GM03348 (cell line): ENCODE measurements around the gene FAM193B.
"Not testable (repeated sequence)": the region's sequence is repeated elsewhere in the genome, so short reads cannot be mapped to it uniquely, and the experiment has no call there.

Source experiments
- DNase-seq: peaks from one replicate; pipeline ENCODE4 v3.0.0; 2012; ENCODE audit warnings: low spot score

FAM193B gene

DNA sequence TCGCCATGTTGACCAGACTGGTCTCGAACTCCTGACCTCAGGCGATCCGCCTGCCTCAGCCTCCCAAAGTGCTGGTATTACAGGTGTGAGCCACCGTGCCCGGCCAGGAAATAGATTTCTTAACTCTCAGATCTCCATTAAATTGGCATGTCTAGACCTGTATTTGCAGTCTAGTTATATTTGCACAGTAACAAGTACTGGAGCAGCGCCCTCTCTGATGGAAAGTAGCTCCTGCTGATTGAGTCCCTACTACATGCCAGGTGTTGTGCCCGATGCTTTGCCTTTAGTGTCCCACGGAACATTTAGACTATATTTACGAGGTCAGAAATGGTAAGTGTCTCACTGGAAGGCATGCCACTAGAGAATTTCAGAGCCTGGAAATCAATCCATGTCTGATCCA is 21.8 kb upstream of the FAM193B start:
- DNase-seq: no peak

DNA sequence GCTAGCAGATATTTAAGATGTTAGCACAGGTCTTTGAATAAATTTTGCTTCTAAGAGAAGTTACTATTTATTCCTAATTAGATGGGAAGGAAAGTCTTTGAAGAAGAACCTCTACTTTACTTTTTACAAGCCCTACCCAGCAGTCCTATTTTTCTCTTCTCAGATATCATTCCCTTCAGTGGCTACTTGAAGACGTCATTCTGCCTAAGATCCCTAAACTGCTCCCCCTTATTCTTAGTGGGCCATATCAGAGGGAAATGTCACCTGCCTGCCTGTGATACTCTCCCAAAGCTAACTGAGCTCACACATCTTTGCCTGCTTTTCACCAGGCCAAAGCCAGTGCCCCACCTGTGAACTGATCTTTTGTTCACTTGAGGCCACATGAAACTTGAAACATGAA is 21.1 kb upstream of the FAM193B start:
- no peak for DNase-seq

DNA sequence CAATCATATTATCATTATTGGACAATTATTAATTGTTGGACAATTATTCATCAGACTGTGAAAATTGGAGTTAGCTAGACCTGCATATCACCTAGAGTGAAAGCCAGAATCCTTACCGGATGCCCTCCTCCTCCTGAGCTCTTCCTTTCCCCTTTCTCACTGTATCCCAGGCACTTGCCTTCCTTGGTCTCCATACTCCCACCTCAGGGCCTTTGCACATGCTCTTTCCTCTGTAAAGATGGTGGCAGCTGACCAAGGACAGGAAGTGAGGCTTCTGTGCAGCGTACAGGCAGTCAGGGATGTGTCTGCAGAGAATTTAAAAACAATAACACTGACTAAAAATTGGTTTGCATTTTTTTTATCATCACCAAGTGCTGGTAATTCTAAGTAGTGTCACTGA is 15.5 kb upstream of the FAM193B start:
- no peak for DNase-seq

DNA sequence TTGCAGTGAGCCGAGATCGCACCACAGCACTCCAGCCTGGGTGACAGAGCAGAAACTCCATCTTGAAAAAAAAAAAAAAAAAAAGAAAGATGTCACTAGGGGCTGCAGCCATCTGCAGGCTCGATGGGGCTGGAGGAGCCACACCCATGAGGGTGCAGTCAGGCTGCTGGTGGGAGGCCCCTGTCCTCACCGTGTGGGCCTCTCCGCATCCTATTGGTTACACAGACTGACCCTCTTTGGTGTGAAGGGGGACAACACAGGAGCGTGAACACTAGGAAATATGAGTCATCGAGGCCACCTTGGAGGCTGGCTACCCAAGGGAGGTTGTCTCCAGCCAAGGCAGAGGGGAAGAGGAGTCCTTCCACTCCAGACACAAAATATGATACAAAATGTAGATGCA is 14.0 kb upstream of the FAM193B start:
- DNase-seq: no peak

DNA sequence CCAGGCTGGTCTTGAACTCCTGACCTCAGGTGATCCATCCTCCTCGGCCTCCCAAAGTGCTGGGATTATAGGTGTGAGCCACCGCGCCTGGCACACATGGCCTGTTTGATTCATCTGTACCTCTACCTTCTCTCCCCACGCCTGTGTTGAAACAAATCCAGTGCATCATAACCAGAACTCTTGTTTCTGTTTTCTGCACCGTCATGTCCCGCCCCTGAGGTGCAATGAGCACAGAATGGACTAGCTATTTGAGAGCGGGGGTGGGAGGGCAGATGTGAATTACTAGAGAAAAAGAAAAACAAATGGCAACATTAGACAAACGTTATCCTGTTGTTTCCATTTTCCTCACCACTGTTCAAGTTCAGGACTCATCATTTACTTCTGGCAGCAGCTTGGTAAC is 10.7 kb upstream of the FAM193B start:
- no peak for DNase-seq

DNA sequence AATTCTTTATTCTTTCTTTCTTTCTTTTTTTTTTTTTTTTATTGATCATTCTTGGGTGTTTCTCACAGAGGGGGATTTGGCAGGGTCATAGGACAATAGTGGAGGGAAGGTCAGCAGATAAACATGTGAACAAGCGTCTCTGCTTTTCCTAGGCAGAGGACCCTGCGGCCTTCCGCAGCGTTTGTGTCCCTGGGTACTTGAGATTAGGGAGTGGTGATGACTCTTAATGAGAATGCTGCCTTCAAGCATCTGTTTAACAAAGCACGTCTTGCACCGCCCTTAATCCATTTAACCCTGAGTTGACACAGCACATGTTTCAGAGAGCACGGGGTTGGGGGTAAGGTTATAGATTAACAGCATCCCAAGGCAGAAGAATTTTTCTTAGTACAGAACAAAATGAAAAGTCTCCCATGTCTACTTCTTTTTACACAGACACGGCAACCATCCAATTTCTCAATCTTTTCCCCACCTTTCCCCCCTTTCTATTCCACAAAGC is 5.1 kb upstream of the FAM193B start:
- not testable (repeated sequence) for DNase-seq

DNA sequence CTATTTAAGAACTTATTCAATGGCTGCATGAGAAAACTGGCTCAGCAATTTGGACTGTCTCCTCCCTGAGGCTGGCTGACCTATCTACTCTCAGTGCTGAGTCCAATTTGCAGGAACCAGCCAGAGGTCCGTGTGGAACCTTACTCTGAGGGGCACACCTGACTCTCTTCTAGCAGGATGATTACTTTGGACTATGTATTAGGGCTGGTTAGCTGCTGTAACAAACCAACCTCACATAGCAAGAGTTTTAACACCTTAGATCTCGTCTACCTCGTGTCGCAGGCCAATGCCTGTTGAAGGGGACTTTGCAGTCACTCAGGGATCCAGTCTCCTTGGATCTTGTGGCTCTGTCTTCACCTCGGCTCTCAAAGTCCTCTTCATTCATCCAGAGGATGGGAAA is 3.4 kb upstream of the FAM193B start:
- no peak for DNase-seq

DNA sequence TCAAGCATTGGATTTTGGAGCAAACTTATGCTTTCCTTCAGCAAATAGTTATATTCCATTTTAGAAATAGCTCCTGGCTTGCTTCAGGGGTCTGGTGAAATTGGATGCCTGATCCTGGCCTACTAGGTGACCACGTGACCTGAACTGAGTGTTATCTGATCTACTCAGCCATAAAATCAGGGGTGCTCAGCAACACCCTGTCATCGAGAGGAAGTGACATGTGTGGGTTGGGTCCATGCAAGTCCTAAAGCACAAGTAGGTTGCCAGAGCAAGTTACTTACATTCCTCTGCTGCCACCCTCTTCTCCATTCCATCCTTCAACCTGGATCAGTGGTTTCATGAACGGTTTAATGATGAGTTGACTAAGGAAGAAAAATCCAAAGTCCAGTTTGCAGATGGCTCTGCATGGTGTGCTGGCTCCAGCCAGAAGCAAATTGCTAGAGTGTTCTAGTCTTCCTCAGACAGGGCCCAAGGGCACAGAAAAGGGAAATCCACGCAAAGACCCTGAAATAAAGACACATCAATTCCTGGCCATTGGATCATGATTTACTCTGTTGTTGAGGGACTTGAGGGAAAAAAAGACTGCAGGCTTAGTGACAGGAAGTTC is 2.8 kb upstream of the FAM193B start:
- no peak for DNase-seq

DNA sequence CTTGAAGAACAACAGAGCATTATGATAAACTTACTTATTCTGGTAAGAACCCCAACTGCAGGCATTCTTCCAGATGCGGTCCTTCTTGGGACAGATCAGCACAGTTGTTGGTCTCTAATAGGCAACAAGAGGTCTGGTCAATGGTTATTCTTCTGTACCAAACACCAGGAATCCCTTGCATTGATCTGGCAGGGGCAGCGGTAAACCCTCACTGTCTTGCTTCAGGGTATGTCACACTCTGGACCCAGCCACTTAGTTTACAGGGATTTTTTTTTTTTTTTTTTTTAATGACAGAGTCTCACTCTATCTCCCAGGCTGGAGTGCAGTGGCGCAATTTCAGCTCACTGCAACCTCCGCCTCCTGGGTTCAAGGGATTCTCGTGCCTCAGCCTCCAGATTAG is 1.3 kb upstream of the FAM193B start:
- DNase-seq: no peak

DNA sequence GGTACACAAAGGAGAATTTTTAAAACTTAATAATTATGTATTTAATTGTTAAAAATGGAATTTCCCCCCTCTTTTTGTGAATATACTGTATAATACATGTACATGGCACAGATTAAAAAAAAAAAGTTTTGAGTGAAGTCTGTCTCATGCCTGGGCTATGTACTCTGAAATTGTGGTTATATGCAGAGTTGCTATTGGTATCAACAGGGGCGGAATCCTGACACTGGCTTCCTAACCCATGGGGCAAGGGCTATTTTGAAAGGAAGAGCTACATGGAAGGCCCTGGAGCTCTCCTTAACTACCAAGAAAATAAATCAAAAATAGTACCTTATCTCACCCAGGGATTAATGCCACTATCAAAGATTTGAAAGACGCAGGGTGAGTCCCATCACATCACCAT is 865 bp upstream of the FAM193B start:
- DNase-seq: no peak

DNA sequence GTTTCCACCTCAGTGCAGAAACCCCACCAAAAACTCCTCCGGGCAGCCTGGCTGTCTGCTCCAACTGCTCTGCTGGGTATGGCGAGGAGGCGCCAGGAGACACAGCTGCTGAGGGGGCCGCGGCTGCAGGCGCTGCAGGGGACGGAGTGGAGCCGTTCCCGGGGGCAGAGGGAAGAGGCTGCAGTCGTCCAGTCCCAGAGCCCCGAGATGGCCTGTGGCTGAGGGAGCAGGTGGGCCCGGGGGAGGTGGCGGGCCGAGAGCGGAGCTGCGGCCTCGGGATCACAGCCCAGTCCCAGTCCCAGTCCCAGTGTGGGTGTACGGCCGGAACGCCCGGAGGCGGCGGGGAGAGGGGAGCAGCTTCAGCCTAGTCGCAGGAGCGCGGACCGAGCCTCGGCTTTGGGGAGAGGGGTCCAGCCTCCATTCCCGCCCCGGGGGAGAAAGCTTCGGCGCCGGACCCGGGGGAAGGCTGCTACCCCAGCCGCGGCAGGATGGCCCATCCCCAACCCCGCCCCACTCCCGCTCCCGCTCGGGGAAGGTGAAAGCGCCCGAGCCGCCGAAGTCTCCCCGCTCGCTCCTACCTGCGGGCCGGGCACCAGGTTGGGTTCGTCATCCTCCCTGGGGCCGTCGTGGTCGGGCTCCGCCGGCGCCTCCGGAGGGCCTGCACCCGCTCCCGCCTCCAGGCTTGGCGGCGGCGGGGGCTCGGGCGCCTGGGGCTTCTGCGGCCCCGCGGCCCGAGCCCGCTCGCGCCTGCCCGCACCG is 513 bp downstream of the FAM193B start:
- DNase-seq: peak; percentile 67

DNA sequence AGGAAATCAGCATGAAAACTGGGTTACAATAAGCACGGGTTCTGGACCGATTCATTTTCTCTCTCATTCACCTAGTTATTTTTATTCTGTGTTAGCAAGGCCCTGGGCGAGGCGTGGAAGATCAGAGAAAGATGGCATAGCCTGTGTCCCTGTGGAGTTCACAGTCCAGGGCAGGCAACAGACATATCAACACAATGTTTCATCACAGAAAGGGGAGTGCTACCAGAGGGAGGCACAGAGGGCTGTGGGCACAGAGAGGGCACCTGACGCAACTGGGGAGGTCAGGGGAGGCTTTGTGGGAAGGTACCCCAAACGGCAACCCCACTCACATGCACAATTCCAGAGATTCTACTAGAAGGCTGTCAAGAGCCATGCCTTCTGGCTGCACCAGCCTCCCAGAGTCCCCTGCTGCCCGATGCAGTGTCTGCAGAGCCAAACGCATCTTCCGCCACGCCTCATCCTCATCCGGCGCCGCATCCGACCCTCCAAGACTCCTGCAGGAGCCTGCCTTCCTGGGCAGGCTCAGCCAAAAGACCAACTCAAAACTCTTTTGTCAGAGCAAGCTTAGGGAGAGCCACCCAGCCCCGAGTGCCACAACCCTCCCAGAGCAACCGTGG is 1.4 kb downstream of the FAM193B start:
- peak; percentile 61 for DNase-seq

DNA sequence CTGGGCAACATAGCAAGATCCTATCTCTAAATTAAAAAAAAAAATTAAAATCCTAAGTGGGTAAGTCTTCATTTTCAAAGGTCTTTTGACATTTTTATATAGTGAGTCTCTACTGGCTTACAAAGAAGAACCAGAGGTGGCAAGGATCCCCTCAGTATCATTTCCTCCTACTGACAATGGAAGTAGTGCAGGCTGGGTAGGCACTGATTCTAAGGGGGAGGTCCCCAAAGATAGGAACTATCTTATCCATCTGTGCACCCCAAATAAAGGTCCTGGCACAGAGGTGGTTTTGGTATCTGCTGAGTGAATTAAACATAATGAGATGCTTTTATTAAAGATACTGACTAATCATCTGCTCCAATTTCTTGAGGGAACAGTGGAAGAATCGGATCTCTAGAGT is 4.2 kb downstream of the FAM193B start:
- DNase-seq: no peak

DNA sequence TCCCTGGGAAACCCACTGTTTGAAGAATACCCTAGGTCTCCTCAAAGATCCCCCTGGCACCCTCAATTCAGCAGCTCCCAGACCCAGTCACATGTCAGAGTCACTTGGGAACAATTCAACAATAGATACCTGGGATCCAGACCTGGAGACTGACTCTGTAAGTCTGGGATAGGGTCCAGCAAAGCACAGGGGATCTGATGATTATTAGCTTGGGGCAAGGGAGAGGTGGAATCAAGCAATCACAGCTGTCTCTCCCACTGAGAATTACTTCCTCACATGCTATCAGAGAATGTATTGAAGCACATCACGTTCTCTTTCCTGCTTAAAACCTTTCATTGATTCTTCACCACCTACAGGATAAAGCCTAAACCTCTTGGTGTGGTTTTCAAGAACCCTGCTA is 5.9 kb downstream of the FAM193B start:
- no peak for DNase-seq

DNA sequence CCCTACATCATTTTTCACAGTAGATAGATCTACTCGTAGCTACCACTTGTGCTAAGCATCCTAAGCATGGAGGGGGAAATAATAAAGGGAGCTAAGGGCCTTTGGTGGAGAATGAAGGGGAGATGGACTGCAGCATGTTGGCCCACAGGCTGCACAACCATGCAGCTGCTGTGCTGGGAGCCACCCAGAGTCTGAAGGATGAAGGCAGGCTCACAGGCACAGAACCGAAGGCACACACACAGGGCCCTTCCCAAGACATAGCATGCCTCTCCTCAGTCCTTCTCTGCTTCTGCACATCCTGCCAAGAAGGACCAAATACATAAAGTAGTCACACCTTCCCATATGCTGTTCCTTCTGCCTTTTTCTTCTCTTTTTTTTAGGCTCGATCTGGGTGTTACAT is 6.6 kb downstream of the FAM193B start:
- DNase-seq: no peak

DNA sequence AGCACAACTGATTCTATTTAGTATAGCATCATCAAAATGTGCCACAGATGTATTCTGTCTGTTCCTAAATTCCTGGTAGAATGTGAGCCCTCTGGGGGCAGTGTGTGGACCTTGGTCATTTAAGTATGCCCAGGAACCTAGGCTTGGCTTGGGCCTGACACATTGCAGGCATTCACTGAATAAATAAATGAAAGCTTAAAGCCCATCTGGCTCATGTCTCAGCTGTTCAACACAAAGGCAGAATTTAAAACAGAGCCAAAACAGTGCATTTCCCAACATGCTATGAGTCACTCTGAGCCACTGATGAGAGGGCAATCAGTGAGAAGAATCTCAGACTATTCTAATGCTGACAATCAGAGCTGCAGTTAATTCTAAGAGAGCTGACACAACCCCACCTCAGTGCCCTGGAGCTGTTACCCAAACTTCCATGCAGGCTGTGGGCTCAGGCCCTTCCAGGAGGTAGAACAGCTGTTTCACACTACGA is 8.1 kb downstream of the FAM193B start:
- DNase-seq: peak; percentile 86

DNA sequence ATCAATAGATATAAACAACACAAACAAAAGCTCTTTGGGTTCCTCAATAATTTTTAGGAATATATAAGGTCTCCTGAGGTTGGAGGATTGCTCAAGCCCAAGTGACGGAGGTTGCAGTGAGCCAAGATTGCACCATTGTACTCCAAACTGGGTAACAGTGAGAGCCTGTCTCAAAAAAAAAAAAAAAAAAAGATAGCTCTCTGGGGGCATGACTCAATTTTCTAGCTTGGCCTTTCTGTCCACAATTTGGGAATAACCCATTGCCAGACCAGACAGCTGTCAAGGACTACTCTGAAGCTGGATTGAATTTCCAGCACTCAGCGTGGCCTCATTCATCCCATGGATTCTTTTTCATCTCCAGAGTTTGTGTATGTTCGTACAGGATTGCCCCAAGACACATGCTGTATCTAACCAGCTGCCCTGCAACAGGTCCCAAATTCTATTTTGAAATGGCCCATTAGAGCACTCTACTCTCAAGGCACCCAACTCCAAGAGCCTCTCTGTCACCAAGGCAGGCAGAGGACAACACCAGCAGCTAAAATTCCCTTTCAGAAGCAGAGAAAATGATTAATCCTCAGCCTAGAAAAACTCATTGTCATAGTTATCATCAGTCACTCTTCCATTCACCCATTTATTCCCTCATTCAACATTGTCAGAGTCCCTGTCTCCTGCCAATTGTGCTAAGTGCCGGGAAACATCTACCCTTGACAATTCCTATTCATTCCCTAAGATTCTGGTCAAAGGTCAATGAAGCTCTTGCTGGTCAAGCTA is 8.7 kb downstream of the FAM193B start:
- DNase-seq: peak; percentile 73

DNA sequence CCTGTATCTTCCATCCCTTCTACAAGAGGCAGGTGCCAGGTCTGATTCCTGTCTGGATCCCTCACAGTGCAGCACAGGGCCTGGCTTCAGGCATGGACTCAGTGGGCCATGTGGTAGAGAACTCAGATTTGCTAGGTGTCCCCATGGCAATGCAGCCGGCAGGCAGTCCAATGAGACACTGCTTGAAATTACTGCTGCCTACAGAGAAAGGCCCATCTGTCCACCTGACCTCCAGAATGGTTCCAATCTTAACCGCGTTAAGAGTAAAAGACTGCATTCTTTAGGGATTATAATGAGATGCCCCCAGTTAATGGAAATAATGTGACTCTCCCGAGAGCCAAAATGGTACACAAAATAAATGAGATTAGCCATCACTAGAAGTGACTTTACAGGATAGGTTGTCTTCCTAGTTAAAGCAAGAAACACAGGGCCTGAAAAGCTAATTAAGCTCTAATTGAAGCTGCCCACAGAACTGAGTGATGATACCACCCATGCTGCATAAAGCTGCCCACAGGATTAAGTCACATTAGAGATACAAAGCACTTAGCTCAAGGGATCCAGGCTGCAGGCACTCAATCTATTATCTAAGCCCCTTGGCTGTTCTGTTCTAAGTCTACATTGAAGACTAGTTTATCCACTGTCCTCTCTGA is 11.4 kb downstream of the FAM193B start:
- no peak for DNase-seq

DNA sequence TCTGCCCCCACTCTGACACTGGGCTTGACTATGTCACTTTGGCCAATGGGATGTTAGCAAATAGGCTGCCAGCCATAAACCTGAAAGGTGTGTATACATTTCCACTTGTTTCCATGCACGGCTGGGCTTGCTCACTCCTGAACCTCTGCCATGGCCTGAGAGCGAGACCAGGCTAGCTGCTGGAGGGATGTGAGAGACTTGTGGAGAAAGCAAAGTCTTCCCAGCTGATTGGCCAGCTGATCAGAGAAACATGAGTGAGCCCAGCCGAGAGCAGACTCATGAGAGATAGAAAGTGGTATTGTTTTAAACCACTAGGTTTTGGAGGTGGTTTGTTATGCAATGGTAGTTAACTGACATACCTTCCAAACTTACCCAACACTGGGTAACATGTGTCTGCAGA is 13.9 kb downstream of the FAM193B start:
- no peak for DNase-seq

DNA sequence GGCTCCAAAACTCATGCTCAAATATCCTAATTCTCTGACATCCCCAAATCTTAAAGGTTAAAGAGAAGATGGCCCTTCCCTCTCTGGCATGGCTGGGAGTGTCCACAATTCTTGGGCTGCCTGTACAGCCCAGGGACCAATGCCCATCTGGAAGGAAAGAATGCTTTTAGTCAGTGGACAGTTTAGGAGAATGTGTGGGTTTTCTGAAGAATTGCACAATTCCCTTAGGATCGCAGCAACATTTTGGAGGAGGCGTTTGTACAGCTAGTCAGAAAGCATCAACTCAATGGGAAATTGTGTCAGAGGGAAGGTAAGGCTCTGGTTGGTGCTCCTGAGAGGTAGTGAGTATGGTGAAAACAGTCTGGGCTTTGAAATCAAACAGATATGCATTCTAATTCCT is 15.0 kb downstream of the FAM193B start:
- peak; percentile 89 for DNase-seq

DNA sequence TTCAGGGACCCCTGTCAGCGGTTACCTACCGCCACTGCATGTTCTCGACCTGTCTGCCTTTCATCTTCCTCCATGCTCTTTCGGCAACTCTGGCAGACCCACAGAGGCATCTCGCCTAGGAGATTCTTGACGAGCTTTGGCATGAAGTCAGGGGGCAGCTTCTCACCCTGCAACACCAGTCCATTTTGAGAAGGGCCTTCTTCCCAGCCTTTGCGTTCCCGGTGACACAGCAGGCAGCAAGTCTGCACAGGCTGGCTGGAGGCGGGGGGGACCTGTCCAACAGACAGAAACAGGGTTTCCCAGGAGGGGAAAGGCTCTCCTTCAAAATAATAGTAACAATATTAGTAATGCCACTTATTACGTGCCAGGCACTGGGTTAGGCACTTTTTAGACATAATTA is 15.5 kb downstream of the FAM193B start:
- DNase-seq: no peak
